ENCODE data around the gene LRRC32. TPM values are rescaled to one million over a fixed set of nuclear protein-coding genes. Genes with fewer than 3 reads are reported as not detected.
"Not testable (repeated sequence)": the region's sequence is repeated elsewhere in the genome, so short reads cannot be mapped to it uniquely, and the experiment has no call there.

Gene LRRC32
- total RNA-seq, 1 experiment from 2014 or later: not detected

GRCh38 chr11:76614471-76615179 is 55.9 kb downstream of the LRRC32 start:
- peak; percentile 58 for DNase-seq (ENCODE audit: low read depth)

DNA sequence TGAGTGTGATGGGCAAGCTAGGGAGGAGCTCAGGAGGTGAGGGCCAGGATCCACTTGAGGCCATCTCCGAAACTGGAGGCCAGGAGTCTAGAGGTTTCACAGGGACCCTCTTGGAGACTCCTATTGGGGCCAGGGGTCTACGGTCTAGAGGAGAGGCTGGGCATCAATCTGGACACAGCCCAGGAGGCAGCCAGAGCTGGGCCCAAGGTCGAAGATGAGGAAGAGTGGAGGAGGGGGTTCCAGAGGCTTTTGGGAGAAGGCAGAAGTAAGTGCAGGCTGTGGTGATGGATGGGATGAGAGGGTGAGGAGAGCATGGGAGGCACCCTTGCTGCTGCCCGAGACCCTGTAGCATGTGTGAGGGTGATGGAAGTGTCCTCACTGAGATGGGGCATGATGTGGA is 56.6 kb downstream of the LRRC32 start:
- no peak for DNase-seq (ENCODE audit: low read depth)

DNA sequence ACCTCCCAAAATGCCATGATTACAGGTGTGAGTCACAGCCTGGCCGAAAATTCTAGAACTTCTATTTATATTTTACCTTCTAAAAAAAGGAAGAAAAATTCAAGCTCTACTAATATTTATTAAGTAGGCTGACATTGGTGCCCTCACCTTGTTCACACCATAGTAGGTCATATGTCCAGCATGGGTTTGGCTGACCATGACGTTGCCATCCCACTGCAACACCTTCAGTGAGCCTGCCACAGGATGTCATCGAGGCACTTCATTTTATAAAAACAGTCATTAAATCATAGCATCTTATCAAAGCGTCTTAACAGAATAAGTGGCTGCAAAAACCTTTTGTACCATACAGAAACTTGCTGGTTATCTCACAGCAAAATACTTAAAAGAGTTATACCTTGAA is 58.3 kb downstream of the LRRC32 start:
- DNase-seq (ENCODE audit: low read depth): no peak

GRCh38 chr11:76610871-76611475 is 59.6 kb downstream of the LRRC32 start:
- DNase-seq (ENCODE audit: low read depth): no peak

- no peak for DNase-seq (ENCODE audit: low read depth)
These were observed 60.2 kb downstream of the LRRC32 start for GRCh38 chr11:76610371-76610770.

GRCh38 chr11:76609736-76610370 is 60.7 kb downstream of the LRRC32 start:
- no peak for DNase-seq (ENCODE audit: low read depth)

- not testable (repeated sequence) for DNase-seq (ENCODE audit: low read depth)
These were observed 61.6 kb downstream of the LRRC32 start for GRCh38 chr11:76608879-76609460.

GRCh38 chr11:76608228-76608627 is 62.3 kb downstream of the LRRC32 start:
- DNase-seq (ENCODE audit: low read depth): not testable (repeated sequence)

Other genes with a start within 250 kb of the LRRC32 start
- 19.0 and 30.1 TPM in 2 replicates for gene EMSY, start 225.7 kb downstream of the LRRC32 start, total RNA-seq (2014; rRNA removed; shearing (Covaris generic))
- gene TSKU, start 112.6 kb upstream of the LRRC32 start, total RNA-seq (2014; rRNA removed; shearing (Covaris generic)): 22.2 and 27.0 TPM in 2 replicates
- 21.4 and 37.0 TPM in 2 replicates for gene ACER3, start 190.2 kb upstream of the LRRC32 start, total RNA-seq (2014; rRNA removed; shearing (Covaris generic))

Data from M059J (cell line).